H54 (cell line): ENCODE measurements around the gene FBXW11.
"Not testable (repeated sequence)": the region's sequence is repeated elsewhere in the genome, so short reads cannot be mapped to it uniquely, and the experiment has no call there.

Experiments
- DNase-seq: peaks from one replicate; pipeline ENCODE4 v3.0.0; 2011; ENCODE audit warnings: low spot score, mixed read lengths; ENCODE audit not compliant: insufficient read length
- FAIRE-seq: peaks from 3 replicates; lab custom pipeline; 2011; peaks lifted over from hg19 to GRCh38; lab: Jason Lieb, UNC
- POLR2A ChIP-seq: IDR thresholded peaks from 2 replicates; pipeline ENCODE4 v1.6.1; 2011; ENCODE audit warnings: low read depth, mild to moderate bottlenecking, low read length

Gene FBXW11

DNA sequence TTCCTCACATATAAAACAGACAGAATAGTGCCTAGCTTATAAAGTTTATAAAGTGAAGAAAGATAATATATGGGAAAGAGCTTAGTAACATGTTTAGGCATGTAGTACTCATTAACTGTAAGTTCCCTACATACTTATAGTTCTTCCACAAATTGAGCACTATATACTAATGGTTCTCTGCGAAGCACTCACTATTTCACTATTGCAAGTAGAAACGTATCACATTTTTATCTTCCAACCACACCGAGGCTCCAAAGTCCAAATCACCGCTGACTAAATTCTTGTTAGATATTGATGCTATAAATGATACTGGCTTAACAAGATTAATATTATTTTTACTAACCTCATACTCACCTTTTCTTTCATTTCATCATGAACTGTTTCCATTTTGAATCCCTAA, 61.0 kb downstream of the FBXW11 start:
- no peak for FAIRE-seq

DNA sequence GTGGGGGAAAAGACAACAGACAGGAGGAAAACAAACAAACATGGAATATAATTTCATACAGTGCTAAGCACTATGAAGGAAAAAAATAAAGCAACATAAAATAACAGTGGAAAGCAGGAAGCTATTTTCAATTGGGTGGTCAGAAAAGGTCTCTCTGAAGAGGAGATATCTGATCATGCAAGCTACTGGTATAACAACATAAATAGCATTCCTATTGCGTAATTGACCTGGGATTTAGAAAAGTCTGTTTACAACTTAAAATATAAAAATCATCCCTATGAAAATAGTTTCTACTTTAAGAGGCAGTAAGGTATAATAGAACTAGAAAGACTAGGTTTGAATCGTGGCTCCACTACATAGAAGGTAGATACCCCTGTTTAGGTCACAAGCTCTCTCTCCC, 61.4 kb downstream of the FBXW11 start:
- no peak for DNase-seq
- no peak for FAIRE-seq
- TF ChIP-seq POLR2A = no peak

More for the DNA sequence above, 61.0 kb downstream of the FBXW11 start:
- TF ChIP-seq POLR2A = no peak
- no peak for DNase-seq

- peak; percentile 82 for FAIRE-seq
- not testable (repeated sequence) for DNase-seq
Observed at GRCh38 chr5:171942112-171942516, 64.3 kb downstream of the FBXW11 start.

DNA sequence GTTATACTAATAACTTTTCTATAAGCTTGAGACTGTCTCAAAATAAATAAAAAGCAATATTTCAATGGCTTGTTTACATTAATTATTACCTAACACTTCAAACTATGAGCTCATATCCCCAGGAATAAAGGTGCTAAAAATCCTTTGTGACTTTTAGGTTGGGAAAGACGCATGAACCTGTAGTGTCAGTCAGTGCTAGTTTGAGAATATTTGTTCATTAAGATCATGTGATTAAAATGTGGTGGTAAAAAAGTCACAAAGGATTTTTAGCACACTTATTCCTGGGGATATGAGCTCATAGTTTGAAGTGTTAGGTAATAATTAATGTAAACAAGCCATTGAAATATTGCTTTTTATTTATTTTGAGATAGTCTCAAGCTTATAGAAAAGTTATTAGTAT, 64.8 kb downstream of the FBXW11 start:
- not testable (repeated sequence) for FAIRE-seq, DNase-seq

DNA sequence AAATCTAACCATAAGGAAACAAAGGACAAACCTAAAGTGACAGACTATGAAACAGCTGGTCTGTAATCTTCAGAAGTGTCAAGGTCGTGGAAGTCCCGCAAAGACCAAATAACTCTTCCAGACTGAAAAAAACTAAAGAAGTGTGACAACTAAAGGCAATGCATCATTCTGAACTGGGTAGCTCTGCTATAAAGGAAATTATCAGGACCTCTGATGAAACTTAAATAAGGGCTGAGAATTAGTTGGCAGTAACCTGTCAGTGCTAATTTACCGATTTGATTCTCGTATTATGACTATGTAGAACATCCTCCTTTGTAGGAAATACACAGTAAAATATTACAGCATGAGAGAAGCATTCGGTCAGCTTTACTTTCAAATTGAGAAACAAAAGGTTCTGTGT, 65.2 kb downstream of the FBXW11 start:
- not testable (repeated sequence) for DNase-seq
- peak; percentile 75 for FAIRE-seq

DNA sequence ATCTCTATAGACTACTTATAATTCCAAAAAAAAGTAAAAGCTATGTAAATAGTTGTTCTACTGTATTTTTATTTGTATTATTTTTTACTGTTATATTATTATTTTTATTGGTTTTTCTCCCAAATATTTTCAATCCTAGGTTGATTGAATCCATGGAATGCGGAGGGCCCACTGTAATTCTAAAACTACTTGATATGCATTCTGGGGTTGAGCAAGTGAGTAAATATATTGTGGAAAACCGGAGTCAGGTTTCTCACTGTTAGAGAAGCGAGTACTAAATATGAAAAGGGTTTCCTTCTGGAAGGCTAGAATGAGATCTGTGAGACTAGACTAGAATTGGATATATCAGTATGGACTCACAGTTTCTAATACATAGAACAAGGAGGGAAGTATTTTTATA, 66.5 kb downstream of the FBXW11 start:
- no peak for TF ChIP-seq POLR2A
- FAIRE-seq (no peak), DNase-seq (no peak)

GRCh38 chr5:171938358-171938757, 68.1 kb downstream of the FBXW11 start:
- TF ChIP-seq POLR2A = no peak
- FAIRE-seq = no peak
- DNase-seq = no peak

- DNase-seq = no peak
- no peak for TF ChIP-seq POLR2A
- no peak for FAIRE-seq
Observed at GRCh38 chr5:171937351-171937750, 69.1 kb downstream of the FBXW11 start.

GRCh38 chr5:171934586-171934985, 71.9 kb downstream of the FBXW11 start:
- no peak for DNase-seq
- no peak for TF ChIP-seq POLR2A
- no peak for FAIRE-seq

DNA sequence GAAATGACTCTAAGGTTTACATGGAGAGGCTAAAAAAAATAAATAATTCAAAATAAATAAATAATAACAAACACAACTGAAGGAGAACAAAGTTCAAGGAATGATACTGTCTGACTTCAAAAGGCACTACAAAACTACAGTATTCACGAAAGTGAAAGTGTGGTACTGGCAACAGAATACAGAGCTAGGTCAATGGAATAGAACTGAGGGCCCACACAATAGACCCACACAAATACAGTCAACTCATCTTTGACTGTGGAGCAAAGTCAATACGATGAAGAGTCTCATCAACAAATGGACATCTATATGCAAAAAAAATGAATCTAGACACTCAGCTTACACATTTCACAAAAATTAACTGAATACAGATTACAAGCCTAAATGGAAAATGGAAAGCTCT, 75.3 kb downstream of the FBXW11 start:
- FAIRE-seq (no peak), DNase-seq (no peak)
- TF ChIP-seq POLR2A = no peak

- no peak for TF ChIP-seq POLR2A
- DNase-seq = no peak
- FAIRE-seq = no peak
Observed at GRCh38 chr5:171927345-171927941, 79.0 kb downstream of the FBXW11 start.

DNA sequence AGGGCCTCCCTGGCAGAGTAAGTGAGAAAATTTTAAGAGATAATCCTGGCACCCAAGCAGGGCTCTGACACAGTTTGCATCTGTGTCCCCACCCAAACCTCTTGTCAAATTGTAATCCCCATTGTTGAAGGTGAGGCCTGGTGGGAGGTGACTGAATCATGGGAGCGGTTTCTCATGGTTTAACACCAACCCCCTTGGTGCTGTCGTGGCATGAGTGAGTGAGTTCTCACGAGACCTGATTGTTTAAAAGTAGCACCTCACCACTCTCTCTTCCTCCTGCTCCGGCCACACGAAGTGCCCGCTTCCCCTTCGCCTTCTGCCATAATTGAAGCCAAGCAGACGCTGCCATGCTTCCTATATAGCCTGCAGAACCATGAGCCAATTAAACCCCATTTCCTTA, 80.1 kb downstream of the FBXW11 start:
- no peak for TF ChIP-seq POLR2A
- DNase-seq = no peak
- FAIRE-seq = no peak

DNA sequence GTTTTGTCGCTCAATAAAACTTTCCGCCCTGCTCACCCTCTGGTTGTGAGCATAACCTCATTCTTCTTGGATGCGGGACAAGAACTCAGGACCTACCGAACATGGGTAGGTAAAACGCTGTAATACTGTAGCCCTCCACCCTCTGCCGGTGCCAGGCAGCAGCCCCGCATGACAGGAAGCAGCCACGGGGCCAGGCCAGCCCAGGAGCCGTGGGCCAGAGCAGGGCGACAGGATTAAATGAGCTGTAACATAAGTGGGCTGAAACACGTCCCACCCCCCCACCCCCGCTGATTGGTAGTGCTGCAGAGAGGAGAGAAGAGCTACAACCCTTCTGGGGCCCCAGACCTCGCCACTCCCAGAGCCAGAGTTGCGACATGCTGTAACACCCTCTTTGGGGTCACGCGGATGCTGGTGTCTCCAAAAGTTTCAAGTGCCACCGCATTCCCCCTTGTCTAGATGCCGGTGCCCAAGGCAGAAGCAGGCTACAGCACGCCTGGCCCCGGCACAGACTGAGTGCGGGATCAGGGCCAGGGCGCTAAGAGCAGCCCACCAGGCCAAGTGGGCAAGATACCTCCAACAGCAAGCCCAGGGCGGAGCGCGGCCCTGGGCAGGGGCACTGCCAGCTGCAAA, 81.8 kb downstream of the FBXW11 start:
- no peak for FAIRE-seq
- TF ChIP-seq POLR2A = no peak
- no peak for DNase-seq

DNA sequence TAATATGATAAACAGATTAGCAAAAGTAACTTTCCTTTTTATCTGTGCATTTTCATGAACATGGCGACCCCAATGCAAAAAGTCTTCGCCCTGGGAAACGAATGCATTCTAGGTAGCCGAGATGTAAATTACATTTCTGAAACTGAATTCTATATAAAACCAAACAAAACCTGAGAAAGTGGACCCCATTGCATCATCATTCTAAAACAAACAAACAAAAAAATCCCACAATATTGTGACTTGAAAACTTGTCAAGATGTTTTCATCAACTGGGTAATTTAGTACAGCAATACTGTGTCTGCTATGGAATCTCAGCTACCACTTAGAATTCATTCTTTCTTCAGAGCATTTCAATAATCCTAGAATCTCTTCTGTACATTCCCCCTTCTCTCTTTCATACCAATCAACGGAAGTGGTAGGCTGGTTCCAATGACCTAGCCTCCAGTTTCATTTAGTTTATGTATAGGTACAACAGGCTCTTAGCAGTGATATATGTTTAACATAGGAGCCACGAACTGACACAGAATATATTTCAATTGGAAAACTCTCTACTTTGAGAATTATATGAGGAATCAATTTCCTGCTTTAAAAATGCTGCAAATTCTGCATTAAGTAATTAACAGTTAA, 85.6 kb downstream of the FBXW11 start:
- FAIRE-seq = no peak
- no peak for TF ChIP-seq POLR2A
- DNase-seq = no peak

DNA sequence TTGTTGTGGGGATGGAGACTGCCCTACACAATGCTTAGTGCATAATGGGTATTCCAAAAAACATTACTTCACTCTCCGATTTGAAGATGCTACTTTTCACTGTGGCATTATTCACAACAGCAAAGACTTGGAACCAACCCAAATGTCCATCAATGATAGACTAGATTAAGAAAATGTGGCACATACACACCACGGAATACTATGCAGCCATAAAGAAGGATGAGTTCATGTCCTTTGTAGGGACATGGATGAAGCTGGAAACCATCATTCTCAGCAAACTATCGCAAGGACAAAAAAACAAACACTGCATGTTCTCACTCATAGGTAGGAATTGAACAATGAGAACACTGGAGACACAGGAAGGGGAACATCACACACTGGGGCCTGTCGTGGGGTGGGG, 90.7 kb downstream of the FBXW11 start:
- not testable (repeated sequence) for FAIRE-seq, DNase-seq
